DMS153 treated with DMSO at 0.1 percent for 48 hours (cell line): ENCODE measurements around the gene PLA2G2C.

Experiments used
- DNase-seq: peaks from one replicate; lab custom pipeline; 2025; ENCODE audit not compliant: unreplicated experiment; lab: John Stamatoyannopoulos, UW

PLA2G2C gene

DNA sequence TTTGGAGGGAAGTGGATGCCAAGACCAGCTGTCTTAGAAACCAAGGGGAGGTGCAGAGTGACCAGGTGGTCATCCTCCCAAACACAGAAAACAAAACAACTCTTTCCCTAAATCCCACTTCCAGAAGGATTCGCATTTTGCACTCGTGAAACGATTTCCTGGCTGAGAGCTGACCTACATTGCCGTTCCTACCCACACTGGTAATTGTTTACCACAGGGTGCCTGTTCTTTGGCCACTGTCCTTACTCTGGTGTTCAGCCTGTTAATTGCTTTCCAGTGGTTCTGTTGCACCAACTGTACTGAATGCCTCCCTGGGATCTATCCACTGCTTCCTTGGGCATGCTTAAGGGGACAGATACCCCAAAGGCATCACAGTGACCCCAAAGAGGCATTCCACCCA, 23.2 kb upstream of the PLA2G2C start:
- DNase-seq, result no peak

DNA sequence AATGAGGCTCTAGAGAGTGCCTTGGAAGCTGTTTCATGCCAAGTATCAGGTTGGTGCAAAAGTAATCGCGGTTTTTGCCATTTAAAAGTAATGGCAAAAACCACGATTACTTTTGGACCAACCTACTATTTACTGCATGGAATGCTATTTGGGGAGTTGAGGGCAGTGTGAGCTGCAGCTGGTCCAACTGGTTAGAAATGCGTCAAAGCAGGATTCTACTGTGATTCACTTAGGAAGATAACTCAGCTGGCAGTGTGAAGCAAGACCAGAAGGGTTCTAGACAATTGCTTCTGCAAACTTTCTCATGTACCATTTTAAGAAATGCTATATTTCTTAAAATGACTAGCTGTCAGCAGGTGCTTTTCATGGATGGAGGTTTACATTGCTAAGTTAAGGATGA, 21.2 kb upstream of the PLA2G2C start:
- no peak for DNase-seq

DNA sequence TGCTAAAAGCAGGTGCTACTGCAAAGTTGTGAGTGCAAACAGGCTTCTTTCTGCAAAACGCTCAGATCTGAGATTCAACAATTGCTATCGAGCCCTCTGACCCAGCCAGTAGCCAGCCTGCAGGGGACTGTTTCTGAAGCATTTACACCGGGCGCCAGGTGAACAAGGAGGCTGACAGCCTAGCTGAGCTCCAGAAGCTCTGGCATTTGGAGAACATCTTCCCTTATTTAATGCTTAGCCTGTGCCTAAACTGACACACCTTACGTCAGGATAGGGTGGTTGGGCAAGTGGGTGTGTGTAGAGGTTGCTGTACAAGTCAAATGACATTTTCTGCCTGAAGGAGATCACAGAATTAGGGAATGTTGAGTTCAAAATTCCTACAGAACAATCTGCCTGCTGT, 15.8 kb upstream of the PLA2G2C start:
- DNase-seq, result no peak

DNA sequence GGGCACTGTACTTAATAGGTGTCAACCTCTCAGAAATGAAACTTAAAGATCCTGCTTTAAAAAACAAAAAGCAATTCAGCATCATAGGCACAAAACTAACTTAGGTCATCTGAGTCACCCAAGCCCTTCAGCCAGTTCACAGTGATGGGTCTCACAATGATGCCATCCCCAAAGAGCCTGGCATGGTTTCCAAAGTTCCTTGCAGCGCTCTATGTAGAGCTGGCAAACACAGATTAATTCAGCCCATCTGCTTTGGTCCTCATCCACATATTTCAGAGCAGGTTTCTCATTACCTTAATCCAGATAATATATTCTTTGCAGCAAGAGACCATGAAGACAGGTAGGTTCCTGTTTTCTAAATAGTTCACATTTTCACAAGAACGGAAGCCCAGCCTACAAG, 14.6 kb upstream of the PLA2G2C start:
- DNase-seq, result no peak

DNA sequence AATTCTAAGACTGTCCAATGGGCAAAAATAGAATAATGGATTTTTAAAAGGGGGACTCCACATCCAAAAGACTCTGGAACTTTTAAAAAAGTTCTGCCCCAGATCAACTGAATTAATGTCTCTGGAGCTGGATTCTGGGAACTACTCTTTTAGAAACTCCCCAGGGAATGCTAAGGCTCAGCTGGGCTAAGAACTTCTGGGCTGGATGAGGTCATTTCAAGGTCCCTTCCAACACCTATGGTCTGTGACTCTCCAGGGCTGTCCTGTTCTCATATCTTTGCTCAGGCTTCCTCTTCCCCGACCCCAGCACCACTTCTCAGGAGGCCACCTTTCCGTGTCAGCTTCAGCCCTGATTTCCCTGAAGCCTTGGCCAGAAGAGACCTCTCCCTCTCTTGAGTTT, 13.5 kb upstream of the PLA2G2C start:
- DNase-seq, result no peak

DNA sequence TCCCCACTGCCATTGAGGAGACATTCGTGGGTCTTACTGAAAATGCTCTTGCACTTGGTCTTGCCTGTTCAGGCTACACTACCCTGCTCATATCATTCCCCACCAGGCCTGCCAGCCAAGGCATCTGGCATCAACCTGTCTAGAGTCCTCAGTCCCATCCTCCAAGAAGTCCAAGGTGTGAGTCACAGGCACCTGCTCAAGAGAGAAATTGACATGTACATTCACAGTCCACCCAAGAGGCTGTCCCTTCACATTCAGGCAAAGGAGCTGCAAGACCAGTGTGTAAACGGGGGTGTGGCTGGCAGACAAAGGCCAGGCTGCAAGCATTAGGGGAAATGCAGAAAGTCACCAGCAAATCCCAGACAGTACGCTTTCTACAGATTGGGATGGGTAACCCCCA, 13.1 kb upstream of the PLA2G2C start:
- DNase-seq, result no peak

DNA sequence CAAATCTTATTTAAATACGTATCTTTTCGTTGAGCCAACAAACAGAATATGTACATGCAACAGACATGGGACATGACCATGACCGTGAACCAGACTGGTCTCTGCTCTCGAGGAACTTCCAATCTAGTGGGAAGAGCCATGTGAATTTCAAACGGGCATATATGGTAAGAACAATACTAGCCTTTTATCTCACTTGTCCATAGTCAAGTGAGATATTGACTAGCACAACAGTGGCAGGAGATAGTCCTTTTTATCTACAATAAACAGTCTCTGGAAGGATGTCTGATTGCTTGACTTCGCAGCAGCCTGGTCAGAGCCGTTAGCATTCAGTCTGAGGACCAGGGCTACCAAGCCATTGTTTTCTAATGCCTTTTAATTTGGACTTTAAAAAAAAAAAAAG, 12.6 kb upstream of the PLA2G2C start:
- DNase-seq, result no peak

DNA sequence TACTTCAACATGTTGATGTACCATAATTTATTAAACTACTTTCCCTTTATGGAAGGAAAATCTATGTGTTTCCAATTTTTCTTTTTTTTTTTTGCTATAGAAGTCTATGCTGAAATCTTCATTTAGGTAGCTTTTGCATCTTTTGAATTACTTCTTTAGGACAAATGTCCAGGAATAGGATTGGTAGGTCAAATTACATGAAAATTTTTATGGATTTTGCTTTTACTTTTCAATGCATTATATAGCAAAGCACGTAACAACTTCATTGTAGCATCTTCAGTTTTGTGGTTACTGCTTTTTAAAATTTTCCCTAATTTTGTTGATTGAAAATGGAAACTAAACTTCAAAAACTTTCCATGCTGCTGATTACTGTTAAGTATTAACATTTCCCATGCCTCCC, 12.0 kb upstream of the PLA2G2C start:
- DNase-seq, result no peak

DNA sequence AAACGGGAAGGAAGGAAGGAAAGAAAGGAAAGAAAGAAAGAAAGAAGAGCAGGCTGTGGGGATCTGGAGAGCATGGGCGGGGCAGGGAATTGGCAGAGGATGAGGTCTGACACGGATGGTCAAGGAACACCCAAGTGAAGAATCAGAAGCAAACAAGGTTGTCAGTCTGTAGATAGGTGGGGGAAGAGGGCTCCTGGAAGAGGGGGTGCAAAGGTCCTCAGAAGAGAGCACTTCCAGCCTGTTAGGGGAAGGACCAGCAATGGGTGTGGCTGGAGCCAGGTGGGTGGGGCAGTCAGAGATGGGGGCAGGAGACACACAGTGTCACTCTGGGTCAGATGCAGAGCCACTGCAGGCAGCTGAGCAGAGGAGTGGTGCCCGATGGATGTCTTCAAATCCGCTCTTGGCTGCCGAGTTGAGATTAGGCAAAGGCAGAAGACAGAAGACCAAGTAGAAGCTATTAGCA, 11.0 kb upstream of the PLA2G2C start:
- no peak for DNase-seq

DNA sequence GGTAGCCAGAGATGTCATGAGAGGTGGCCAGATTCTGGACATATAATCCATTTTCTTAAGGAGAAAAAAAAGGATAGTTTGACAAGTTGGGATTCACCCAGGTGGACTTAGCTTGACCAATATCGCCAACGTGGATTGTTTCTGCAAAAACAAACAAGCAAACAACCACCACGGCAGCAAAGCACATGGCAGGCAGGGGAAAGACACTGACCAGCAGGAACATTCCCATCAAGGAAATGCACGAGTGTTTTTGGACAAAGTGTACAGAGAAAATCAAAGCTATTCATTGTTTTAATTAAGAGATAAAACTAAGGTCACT, 9.1 kb upstream of the PLA2G2C start:
- DNase-seq, result no peak

DNA sequence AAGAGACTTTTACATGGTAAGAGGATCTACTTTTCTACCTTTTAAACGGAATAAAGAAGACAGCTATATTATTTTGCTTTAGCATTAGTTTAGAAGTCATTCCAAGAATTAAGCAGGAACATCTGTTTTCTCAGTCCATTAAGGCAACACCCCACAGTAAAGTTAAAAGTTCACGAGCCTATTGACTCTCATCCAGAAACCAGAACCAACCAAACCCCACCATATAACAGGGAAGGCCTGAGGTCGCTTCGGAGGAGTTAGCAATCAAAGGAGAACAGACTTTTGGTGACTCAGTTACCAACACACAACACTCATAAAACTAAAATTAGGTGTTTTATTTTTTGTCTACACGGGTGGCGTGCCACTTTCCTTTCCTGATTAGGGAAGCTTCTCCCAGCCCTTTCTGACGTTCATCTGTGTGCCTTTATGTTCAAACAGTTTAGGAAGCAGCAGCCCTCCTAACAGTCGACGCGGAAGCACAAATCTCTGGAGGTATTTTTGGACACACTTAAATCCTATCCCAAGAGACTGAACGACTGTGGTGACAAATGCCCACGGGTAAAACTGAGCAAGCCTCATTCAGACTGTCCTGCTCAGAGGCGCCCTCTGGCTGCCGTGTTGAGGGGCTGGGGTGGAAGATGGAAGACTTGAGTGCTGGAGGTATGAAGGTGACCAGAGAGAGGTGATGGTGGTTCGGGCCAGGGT, 8.6 kb upstream of the PLA2G2C start:
- DNase-seq, result peak; percentile 75

DNA sequence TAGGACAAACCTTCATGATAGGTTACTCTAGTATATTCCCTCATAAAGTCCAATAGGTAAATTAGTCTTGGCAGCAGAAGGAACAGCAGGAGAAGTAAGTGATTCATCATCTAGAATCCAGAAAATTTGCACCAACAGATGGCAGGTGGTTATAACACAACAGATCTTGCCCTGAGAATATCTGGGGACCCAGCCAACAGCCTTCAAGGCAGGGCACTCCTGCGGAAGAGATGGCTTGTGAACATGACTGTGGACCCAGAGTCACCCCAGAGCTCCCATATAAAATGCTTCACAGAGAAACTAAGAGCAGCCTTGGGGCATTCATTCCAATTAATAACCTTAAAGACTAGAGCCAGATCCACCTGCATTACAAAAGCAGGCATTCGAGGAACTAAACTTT, 7.9 kb upstream of the PLA2G2C start:
- no peak for DNase-seq

DNA sequence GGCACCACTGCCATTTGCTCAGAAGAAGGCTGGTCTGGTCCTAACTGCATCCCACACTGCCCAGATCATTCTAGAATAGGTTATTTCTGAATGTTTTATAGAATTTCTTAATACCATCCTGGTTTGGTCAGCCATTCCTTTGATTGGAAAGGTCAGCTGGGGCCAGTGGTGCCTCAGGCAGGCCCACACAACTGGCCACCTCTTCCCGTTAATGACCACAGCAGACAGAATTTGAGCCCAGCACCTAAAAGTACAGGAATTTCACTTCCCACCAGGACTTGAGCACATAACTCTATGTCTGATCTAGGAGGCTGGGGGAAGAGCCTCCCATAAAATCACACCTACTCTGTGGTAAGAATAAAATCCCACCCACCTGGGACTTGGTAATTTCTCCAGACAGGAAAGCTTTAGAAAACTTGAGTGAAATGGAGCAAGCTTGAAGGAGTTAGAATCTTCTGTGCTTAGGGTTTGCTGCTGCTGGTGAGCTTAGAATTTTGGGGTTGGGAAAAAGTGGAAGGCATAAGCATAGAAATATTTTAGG, 6.6 kb upstream of the PLA2G2C start:
- no peak for DNase-seq

DNA sequence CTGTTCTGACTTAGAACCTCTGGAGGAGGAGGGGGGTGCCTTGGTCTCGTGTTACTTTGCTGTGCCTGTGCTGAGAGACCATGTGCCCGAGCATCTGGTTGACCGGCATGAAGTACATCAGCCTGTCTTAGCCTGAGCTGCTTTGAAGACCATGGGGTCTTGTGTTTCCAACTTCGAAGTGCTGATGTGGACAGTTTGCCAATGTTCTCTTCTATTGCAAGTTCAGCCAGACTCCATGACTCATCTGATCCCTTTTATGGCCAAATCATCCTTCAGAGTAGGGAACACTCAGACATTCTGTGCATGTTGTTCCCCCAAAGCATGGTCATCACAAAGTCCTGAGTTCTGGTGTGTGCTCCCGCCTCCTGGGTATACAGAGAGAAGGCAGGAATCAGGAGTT, 6.0 kb upstream of the PLA2G2C start:
- DNase-seq, result no peak

DNA sequence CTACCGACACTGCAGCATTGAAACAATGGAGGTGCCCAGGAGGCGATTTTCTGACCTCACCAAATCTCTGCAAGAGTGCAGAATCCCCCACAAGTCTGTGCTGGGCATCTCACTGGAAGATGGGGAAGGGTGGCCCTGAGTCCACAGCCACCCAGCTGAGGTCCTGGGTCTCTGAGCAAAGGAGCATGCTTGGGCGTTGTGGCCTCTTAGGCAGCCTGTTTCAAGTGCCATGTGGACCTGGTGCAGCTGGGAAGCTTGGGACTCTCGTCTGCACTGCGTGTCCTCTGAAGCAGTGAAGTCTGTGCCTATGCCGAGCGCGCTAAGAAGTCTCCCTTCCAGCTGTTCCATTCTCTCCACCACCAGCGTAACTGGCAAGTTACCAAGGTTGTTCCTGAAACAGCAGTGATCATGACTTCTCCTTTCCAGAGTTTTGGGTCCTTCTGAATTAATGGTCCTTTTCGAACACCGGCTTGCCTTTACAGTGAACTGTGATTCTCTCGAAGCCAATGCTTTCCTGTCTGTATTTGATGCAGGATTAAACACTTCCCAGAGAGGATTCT, 5.0 kb upstream of the PLA2G2C start:
- DNase-seq, result no peak

DNA sequence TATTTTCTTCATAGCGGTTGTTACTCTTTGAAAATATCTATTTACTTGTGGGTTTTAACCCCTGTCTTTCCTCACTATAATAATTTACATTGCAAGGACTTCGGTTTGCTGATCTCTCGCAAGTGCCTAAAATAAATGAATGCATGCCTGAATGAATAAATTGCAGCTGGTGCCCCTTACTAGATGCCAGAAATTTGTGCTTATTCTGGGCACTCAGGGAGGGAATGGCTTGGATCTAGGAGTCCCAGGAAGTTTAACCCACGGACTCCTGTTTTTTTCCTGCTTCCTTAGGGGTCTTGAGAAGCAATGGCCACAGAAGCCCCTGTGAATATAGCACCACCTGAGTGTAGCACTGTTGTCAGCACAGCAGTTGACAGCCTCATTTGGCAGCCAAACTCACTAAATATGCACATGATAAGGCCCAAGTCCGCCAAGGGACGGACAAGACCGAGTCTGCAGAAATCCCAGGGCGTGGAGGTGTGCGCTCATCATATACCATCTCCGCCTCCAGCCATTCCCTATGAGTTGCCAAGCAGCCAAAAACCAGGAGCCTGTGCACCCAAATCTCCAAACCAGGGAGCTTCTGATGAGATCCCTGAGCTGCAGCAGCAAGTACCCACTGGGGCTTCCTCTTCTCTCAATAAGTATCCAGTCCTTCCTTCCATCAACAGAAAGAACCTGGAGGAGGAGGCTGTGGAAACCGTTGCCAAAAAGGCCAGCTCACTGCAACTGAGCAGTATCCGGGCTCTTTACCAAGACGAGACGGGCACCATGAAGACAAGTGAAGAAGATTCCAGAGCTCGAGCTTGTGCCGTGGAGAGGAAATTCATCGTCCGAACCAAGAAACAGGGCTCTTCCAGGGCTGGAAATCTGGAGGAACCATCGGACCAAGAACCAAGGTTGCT, 4.2 kb upstream of the PLA2G2C start:
- DNase-seq, result no peak

DNA sequence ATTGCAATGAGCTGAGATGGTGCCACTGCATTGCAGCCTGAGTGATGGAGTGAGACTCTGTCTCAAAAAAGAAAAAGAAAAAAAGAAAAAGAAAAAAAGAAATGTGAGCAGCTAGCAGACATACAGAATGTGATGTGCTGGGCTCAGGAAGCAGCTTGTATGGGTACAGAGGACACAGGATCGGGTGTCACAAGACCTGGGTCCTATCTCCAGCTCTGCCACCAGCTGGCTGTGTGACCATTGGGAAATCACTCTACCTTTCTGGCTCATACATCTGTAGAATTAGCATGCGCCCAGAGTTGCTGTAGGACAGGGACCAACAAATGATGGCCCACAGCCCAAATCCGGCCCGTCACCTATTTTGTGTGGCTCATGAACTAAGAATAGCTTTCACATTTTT, 3.3 kb upstream of the PLA2G2C start:
- no peak for DNase-seq

DNA sequence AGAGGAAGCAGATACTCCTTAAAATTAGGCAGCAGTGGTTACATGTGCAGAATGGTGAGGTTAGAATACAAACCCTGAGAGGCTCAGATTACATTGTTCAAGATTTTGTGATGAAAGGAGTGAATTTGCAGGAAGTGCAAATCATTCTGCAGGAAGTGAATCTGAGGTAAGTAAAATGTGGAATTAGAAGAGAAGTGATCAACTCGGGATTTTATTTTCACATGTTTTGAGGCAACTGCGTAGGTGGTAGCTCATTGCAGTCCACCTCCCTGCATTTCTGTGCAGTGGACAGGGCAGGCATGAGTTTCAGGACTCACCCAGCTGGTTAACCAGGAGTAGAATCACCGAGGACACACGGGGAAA, 2.1 kb upstream of the PLA2G2C start:
- no peak for DNase-seq

DNA sequence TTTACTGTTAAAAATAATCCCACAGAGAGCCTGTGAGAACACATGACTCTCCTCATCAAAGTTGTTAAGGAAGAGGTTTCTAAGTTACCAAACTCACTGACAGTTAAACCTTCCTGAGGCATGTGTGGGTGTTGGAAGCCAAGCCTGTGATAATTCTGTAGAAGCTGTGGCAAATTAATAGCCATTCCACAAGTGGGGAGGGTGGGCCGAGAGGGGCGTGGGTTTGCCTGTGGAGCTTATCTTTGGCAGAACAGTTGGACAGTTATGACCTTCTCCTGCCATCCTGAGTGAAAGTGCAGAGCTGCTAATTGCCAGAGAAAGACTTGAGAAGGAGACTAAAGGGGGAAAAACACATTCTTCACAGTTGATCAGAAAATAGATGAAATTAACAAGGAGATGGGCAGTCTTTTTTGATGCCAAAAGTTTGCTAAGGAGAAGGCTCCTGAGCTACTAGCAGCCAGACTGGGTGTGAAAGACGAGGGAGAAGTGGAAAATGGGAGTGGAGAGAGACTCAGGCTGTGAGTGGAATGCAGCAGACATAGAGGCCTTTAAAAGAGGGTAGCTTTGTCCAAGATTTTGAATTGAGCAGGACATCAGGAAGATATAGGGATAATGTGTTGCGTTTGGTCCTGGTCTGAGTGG, 1.6 kb upstream of the PLA2G2C start:
- DNase-seq, result no peak

DNA sequence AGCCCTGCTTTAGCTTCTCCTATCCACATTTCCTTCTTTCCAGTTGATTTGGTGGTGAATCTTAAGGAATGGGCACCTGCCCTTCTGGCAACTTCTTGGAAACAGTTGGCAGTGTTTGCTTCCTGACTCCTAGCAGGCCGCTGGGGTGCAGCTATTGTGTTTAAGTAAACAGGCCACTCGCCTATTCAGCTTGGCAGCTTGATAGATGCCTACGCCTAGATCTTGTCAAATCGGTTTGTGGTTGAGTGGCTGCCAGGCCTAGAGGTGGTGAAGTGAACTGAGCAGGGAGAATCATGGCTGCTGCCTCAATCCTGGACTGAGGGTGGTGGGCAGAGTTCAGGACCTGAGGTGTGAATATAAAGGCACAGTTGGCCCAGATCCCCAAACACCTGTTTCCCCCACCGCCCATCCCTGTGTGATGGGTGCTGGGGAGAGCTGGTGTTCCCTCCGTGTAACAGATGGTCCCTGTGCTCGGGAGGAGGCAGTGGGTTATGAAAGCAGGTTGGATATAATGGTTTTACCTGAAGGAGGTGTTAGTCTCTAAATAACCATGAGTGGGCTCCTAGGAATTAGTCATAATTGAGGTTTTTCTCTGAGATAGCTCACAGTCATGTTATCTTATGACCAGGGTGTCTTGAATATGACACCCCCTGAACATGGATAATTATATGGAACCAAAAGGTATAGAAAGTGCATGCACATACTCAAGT, 940 bp upstream of the PLA2G2C start:
- DNase-seq, result peak; percentile 74
